Body of pancreas (tissue), 4 donors: ENCODE data around the gene RIMBP2.

Source experiments
- POLR2A ChIP-seq, 3 donors: fragments of 450-650 bp; IDR thresholded peaks; one replicate each; pipeline ENCODE4 v1.6.1; 2016; ENCODE audit warnings: antibody characterized with exemption in 3 of 3, mild to moderate bottlenecking in 2 of 3
- TF ChIP-seq, protein P1 (sequence below), 7 experiments: fragments of 450-650 bp in 4 of 7; fragments of 200-600 bp in 3 of 7; sonication (generic) in 3 of 7; IDR thresholded peaks; one replicate each; pipeline ENCODE4 v1.5.1; 2016 to 2019; ENCODE audit warnings: antibody characterized with exemption in 7 of 7

DNA sequence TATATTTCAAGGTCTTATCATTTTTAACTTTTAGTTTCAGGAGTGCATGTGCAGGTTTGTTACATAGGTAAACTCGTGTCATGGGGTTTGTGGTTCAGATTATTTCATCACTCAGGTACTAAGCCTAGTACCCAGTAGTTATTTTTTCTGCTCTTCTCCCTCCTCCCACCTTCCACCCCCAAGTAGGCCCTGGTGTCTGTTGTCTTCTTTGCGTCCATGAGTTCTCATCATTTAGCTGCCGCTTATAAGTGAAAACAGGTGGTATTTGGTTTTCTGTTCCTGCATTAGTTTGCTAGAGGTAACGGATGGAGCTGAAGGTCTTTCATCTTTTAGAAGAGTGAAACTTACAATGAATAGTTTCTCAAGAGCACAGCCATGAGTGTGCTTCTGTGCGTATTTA is 354.0 kb downstream of the RIMBP2 start:
- TF ChIP-seq, protein P1, sequence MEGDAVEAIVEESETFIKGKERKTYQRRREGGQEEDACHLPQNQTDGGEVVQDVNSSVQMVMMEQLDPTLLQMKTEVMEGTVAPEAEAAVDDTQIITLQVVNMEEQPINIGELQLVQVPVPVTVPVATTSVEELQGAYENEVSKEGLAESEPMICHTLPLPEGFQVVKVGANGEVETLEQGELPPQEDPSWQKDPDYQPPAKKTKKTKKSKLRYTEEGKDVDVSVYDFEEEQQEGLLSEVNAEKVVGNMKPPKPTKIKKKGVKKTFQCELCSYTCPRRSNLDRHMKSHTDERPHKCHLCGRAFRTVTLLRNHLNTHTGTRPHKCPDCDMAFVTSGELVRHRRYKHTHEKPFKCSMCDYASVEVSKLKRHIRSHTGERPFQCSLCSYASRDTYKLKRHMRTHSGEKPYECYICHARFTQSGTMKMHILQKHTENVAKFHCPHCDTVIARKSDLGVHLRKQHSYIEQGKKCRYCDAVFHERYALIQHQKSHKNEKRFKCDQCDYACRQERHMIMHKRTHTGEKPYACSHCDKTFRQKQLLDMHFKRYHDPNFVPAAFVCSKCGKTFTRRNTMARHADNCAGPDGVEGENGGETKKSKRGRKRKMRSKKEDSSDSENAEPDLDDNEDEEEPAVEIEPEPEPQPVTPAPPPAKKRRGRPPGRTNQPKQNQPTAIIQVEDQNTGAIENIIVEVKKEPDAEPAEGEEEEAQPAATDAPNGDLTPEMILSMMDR (IDR thresholded peaks at IDR 0.05) = no peak
- no peak for TF ChIP-seq POLR2A (IDR thresholded peaks at IDR 0.05)
